HepG2 (cell line): Measurements from ENCODE around the gene NRDE2. TPM values are rescaled to one million over a fixed set of nuclear protein-coding genes. Genes with fewer than 3 reads are reported as not detected.

Experiments used
- ASH2L ChIP-seq: fragments of 300-600, 200-600 bp; sonication (generic); IDR thresholded peaks from 2 replicates; pipeline ENCODE4 v1.7.0; 2017; ENCODE audit warnings: low read depth, mild to moderate bottlenecking, moderate library complexity, mixed read lengths, low read length; ENCODE audit not compliant: insufficient read length
- ATAD3A ChIP-seq: sonication (generic); formaldehyde crosslinking; IDR thresholded peaks from 2 replicates; pipeline ENCODE4 v1.4.0; 2020; ENCODE audit warnings: missing genetic modification reagents
- BORCS8-MEF2B ChIP-seq: sonication (generic); formaldehyde crosslinking; IDR thresholded peaks from 2 replicates; pipeline ENCODE4 v1.8.0; 2022; ENCODE audit warnings: mild to moderate bottlenecking, missing genetic modification reagents
- CC2D1A ChIP-seq: sonication (generic); formaldehyde crosslinking; IDR thresholded peaks from 2 replicates; pipeline ENCODE4 v1.8.1; 2023; ENCODE audit warnings: mild to moderate bottlenecking, missing genetic modification reagents
- CHCHD3 ChIP-seq: sonication (generic); formaldehyde crosslinking; IDR thresholded peaks from 2 replicates; pipeline ENCODE4 v1.8.0; 2022; ENCODE audit warnings: mild to moderate bottlenecking, missing genetic modification reagents, moderate library complexity
- CREB3 ChIP-seq: sonication (generic); formaldehyde crosslinking; IDR thresholded peaks from 2 replicates; pipeline ENCODE4 v1.5.0; 2020; ENCODE audit warnings: missing genetic modification reagents
- HNRNPL ChIP-seq: fragments of 200-400 bp; formaldehyde crosslinking; IDR thresholded peaks from 2 replicates; pipeline ENCODE4 v1.6.1; 2017; ENCODE audit warnings: mild to moderate bottlenecking, low read depth, low read length
- HOXD1 ChIP-seq: sonication (generic); formaldehyde crosslinking; IDR thresholded peaks from 2 replicates; pipeline ENCODE4 v1.5.0; 2020; ENCODE audit warnings: missing genetic modification reagents
- MAF1 ChIP-seq: sonication (generic); formaldehyde crosslinking; IDR thresholded peaks from 2 replicates; pipeline ENCODE4 v1.5.0; 2020; ENCODE audit warnings: missing genetic modification reagents, borderline replicate concordance
- PBX2 ChIP-seq: IDR thresholded peaks from 2 replicates; pipeline ENCODE4 v1.6.1; 2016; ENCODE audit warnings: control low read depth
- RCOR2 ChIP-seq: IDR thresholded peaks from 2 replicates; pipeline ENCODE4 v1.6.1; 2016; ENCODE audit warnings: missing biosample characterization, missing genetic modification reagents
- SUZ12 ChIP-seq: fragments of 150-350 bp; IDR thresholded peaks from 2 replicates; pipeline ENCODE4 v1.6.1; 2014; ENCODE audit warnings: low read depth, low read length
- TBX2 ChIP-seq: sonication (generic); formaldehyde crosslinking; IDR thresholded peaks from 2 replicates; pipeline ENCODE4 v1.5.0; 2020; ENCODE audit warnings: missing genetic modification reagents, mild to moderate bottlenecking, borderline replicate concordance
- ZKSCAN1 ChIP-seq: fragments of 150-350 bp; IDR thresholded peaks from 2 replicates; pipeline ENCODE4 v1.6.1; 2014; ENCODE audit warnings: low read length
- ZNF460 ChIP-seq: sonication (generic); formaldehyde crosslinking; IDR thresholded peaks from 2 replicates; pipeline ENCODE4 v1.5.1; 2020; ENCODE audit warnings: missing genetic modification reagents, mild to moderate bottlenecking, borderline replicate concordance
- ZNF484 ChIP-seq: sonication (generic); formaldehyde crosslinking; IDR thresholded peaks from 2 replicates; pipeline ENCODE4 v1.5.1; 2020; ENCODE audit warnings: mild to moderate bottlenecking, low read depth, missing genetic modification reagents, borderline replicate concordance
- ZNF543 ChIP-seq: sonication (generic); formaldehyde crosslinking; IDR thresholded peaks from 2 replicates; pipeline ENCODE4 v1.4.0; 2020; ENCODE audit warnings: mild to moderate bottlenecking, missing genetic modification reagents
- ZNF557 ChIP-seq: sonication (generic); formaldehyde crosslinking; IDR thresholded peaks from 2 replicates; pipeline ENCODE4 v1.4.0; 2020; ENCODE audit warnings: missing genetic modification reagents
- ZNF607 ChIP-seq: sonication (generic); formaldehyde crosslinking; IDR thresholded peaks from 2 replicates; pipeline ENCODE4 v1.5.1; 2020; ENCODE audit warnings: missing genetic modification reagents, mild to moderate bottlenecking, borderline replicate concordance
- ZNF614 ChIP-seq: IDR thresholded peaks from 2 replicates; pipeline ENCODE4 v1.6.1; 2018; ENCODE audit warnings: missing biosample characterization, missing genetic modification reagents, inconsistent platforms, borderline replicate concordance
- polyA plus RNA-seq, 8 experiments: library from polyadenylated mRNA; depleted of rRNA in 3 of 8; stranded (reverse) in 7 of 8; unstranded in 1 of 8; fragments of >200 nt; fragmentation: Illumina TruSeq in 4 of 8; extraction: Trizol in 4 of 8; gene quantifications; 2 replicates each; pipeline versions ENCODE4 v1.2.1 to v1.2.3, GENCODE V29; 2011 to 2016; ENCODE audit warnings: low read depth in 4 of 8, missing spikeins in 1 of 8, mixed read lengths in 1 of 8; ENCODE audit not compliant: insufficient read depth in 1 of 8
- total RNA-seq, 5 experiments: library from RNA; depleted of rRNA; stranded (reverse); fragments of >200 nt; fragmentation: Illumina TruSeq; extraction: Trizol; gene quantifications; 2 replicates each; pipeline ENCODE4 v1.2.3, GENCODE V29; 2016; ENCODE audit warnings: low read depth in 1 of 5
- TF ChIP-seq, protein P1 (sequence below): sonication (generic); formaldehyde crosslinking; IDR thresholded peaks from 2 replicates; pipeline ENCODE4 v1.4.0; 2020; ENCODE audit warnings: mild to moderate bottlenecking, missing genetic modification reagents
- TF ChIP-seq, protein P2 (sequence below): sonication (generic); formaldehyde crosslinking; IDR thresholded peaks from 2 replicates; pipeline ENCODE4 v1.4.0; 2020; ENCODE audit warnings: missing genetic modification reagents

Gene NRDE2
- total and polyA plus RNA-seq, 2 of the 13 experiments (the other 11 are each of a cell fraction or from before 2014, with no cell fraction given), result 5.6 to 12.5 TPM

DNA sequence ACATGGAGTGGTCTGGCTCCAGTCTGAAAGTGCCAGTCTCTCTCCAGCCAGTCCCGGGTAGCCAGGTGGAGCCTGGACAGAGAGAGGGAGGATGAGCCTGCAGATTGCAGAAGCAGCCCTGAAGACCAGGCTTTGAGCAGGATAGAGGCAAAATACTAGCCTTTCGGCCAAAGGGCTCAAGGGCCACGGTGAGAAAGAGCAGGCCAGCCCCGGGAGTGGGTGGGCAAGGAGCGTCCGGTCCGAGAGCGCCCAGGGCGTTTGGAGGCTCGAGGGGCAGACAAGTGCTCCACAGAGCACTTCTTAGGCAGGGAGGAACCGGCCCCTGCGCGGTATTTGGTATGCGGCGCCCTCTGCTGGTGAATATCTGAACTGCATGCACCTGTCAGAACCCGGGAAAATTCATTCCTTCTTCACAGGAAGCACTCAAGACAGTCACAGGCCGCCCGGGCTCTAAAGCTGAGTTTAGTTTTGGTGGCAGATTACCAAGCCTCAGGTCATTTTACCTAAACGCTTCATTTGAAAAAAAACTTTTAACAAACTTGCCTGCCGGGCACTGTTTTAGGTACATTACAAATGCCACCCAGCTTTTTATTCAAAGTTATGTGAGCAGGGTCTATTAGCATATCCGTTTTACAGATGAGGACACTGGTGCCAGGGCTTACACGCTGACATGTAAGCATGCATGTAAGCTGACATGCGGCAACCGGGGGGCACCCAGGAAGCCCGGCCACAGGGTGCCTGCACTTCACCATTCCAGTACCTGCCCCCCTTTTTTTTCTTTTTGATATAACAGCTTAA is 96.4 kb downstream of the NRDE2 start (continued):
- TF ChIP-seq, protein P1, sequence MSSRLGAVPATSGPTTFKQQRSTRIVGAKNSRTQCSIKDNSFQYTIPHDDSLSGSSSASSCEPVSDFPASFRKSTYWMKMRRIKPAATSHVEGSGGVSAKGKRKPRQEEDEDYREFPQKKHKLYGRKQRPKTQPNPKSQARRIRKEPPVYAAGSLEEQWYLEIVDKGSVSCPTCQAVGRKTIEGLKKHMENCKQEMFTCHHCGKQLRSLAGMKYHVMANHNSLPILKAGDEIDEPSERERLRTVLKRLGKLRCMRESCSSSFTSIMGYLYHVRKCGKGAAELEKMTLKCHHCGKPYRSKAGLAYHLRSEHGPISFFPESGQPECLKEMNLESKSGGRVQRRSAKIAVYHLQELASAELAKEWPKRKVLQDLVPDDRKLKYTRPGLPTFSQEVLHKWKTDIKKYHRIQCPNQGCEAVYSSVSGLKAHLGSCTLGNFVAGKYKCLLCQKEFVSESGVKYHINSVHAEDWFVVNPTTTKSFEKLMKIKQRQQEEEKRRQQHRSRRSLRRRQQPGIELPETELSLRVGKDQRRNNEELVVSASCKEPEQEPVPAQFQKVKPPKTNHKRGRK (CRISPR knock-in tag), result no peak
- TF ChIP-seq ZNF484 (CRISPR knock-in tag) (no peak), ASH2L (no peak), ZNF460 (CRISPR knock-in tag) (no peak), CC2D1A (CRISPR knock-in tag) (no peak), CHCHD3 (no peak), CREB3 (CRISPR knock-in tag) (no peak), ZNF557 (no peak), ZKSCAN1 (no peak), HOXD1 (CRISPR knock-in tag) (no peak), TBX2 (CRISPR knock-in tag) (peak; percentile 28; the same call in 1 of the 2 replicates), MAF1 (CRISPR knock-in tag) (no peak), RCOR2 (CRISPR knock-in tag) (no peak), HNRNPL (no peak), BORCS8-MEF2B (CRISPR knock-in tag) (0 out of 2 replicates have a peak, but pooled peaks have one; percentile 59), SUZ12 (no peak), ZNF543 (CRISPR knock-in tag) (no peak), ZNF614 (CRISPR knock-in tag) (no peak), ATAD3A (CRISPR knock-in tag) (no peak), PBX2 (CRISPR knock-in tag) (no peak), ZNF607 (no peak)
- TF ChIP-seq, protein P2, sequence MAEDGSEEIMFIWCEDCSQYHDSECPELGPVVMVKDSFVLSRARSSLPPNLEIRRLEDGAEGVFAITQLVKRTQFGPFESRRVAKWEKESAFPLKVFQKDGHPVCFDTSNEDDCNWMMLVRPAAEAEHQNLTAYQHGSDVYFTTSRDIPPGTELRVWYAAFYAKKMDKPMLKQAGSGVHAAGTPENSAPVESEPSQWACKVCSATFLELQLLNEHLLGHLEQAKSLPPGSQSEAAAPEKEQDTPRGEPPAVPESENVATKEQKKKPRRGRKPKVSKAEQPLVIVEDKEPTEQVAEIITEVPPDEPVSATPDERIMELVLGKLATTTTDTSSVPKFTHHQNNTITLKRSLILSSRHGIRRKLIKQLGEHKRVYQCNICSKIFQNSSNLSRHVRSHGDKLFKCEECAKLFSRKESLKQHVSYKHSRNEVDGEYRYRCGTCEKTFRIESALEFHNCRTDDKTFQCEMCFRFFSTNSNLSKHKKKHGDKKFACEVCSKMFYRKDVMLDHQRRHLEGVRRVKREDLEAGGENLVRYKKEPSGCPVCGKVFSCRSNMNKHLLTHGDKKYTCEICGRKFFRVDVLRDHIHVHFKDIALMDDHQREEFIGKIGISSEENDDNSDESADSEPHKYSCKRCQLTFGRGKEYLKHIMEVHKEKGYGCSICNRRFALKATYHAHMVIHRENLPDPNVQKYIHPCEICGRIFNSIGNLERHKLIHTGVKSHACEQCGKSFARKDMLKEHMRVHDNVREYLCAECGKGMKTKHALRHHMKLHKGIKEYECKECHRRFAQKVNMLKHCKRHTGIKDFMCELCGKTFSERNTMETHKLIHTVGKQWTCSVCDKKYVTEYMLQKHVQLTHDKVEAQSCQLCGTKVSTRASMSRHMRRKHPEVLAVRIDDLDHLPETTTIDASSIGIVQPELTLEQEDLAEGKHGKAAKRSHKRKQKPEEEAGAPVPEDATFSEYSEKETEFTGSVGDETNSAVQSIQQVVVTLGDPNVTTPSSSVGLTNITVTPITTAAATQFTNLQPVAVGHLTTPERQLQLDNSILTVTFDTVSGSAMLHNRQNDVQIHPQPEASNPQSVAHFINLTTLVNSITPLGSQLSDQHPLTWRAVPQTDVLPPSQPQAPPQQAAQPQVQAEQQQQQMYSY (CRISPR knock-in tag), result no peak
